Thoracic aorta (tissue), 2 donors: ENCODE measurements around the gene TRIM13. TPM values are rescaled to one million over a fixed set of nuclear protein-coding genes. Genes with fewer than 3 reads are reported as not detected.

ENCODE experiments used
- ATAC-seq: fragments of 150-250 bp; one replicate; pipeline ENCODE4 v1.8.0; 2017; ENCODE audit warnings: low read depth; ENCODE audit not compliant: insufficient number of reproducible peaks, low FRiP score
- DNase-seq: peaks from one replicate; pipeline ENCODE4 v3.0.0-alpha.2; 2020; ENCODE audit warnings: low spot score
- H3K27ac ChIP-seq, 2 donors: fragments of 200-600 bp; sonication (generic); 1 replicate in 1 of 2; 2 replicates in 1 of 2; pipeline ENCODE4 v1.5.1; 2016; ENCODE audit warnings: mild to moderate bottlenecking in 2 of 2, moderate library complexity in 2 of 2
- H3K27me3 ChIP-seq: fragments of 200-600 bp; sonication (generic); replicated peaks from 2 replicates; pipeline ENCODE4 v1.6.0; 2016; ENCODE audit warnings: mild to moderate bottlenecking; ENCODE audit not compliant: insufficient read depth
- H3K36me3 ChIP-seq: fragments of 200-600 bp; sonication (generic); one replicate; pipeline ENCODE4 v1.5.1; 2016
- H3K4me1 ChIP-seq, 2 donors: fragments of 200-600 bp; sonication (generic); 1 replicate in 1 of 2; 2 replicates in 1 of 2; pipeline versions ENCODE4 v1.5.1 to v1.6.0; 2016; ENCODE audit warnings: low read depth in 2 of 2, mild to moderate bottlenecking in 1 of 2; ENCODE audit not compliant: control insufficient read depth in 1 of 2
- H3K4me3 ChIP-seq: fragments of 200-600 bp; sonication (generic); 2 replicates; pipeline ENCODE4 v1.5.1; 2016; ENCODE audit warnings: mild to moderate bottlenecking
- H3K9me3 ChIP-seq: fragments of 200-600 bp; sonication (generic); 2 replicates; pipeline ENCODE4 v1.5.1; 2016
- total RNA-seq, 2 donors: library from RNA; depleted of rRNA; stranded (reverse); fragments of >200 nt; gene quantifications; one replicate each; pipeline versions ENCODE4 v1.1.0 to v1.2.3, GENCODE V29; 2016
- TF ChIP-seq, protein P1 (sequence below): fragments of 200-600 bp; sonication (generic); IDR thresholded peaks from one replicate; pipeline ENCODE4 v1.5.1; 2019; ENCODE audit warnings: antibody characterized with exemption

TRIM13 gene
- total RNA-seq, 2 donors from 2014 or later: 22.4 to 24.4 TPM

DNA sequence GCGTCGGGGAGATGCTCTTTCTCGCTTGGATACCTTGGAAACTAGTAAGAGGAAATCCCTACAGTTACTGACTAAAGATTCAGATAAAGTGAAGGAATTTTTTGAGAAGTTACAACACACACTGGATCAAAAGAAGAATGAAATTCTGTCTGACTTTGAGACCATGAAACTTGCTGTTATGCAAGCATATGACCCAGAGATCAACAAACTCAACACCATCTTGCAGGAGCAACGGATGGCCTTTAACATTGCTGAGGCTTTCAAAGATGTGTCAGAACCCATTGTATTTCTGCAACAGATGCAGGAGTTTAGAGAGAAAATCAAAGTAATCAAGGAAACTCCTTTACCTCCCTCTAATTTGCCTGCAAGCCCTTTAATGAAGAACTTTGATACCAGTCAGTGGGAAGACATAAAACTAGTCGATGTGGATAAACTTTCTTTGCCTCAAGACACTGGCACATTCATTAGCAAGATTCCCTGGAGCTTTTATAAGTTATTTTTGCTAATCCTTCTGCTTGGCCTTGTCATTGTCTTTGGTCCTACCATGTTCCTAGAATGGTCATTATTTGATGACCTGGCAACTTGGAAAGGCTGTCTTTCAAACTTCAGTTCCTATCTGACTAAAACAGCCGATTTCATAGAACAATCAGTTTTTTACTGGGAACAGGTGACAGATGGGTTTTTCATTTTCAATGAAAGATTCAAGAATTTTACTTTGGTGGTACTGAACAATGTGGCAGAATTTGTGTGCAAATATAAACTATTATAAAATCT is 15.7 kb downstream of the TRIM13 start:
- Histone ChIP-seq H3K27ac (no peak overlapping the region), H3K27me3 (no peaks in the 10 kb centered on the region), H3K9me3 (no peaks in the 10 kb centered on the region), H3K4me1 (peaks cover 23 to 35% of the 10 kb centered on the region in 2 donors), H3K36me3 (peaks cover 14% of the 10 kb centered on the region), H3K4me3 (no peak overlapping the region)
- ATAC-seq (no peak), DNase-seq (no peak)
- TF ChIP-seq, protein P1, sequence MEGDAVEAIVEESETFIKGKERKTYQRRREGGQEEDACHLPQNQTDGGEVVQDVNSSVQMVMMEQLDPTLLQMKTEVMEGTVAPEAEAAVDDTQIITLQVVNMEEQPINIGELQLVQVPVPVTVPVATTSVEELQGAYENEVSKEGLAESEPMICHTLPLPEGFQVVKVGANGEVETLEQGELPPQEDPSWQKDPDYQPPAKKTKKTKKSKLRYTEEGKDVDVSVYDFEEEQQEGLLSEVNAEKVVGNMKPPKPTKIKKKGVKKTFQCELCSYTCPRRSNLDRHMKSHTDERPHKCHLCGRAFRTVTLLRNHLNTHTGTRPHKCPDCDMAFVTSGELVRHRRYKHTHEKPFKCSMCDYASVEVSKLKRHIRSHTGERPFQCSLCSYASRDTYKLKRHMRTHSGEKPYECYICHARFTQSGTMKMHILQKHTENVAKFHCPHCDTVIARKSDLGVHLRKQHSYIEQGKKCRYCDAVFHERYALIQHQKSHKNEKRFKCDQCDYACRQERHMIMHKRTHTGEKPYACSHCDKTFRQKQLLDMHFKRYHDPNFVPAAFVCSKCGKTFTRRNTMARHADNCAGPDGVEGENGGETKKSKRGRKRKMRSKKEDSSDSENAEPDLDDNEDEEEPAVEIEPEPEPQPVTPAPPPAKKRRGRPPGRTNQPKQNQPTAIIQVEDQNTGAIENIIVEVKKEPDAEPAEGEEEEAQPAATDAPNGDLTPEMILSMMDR: no peak

DNA sequence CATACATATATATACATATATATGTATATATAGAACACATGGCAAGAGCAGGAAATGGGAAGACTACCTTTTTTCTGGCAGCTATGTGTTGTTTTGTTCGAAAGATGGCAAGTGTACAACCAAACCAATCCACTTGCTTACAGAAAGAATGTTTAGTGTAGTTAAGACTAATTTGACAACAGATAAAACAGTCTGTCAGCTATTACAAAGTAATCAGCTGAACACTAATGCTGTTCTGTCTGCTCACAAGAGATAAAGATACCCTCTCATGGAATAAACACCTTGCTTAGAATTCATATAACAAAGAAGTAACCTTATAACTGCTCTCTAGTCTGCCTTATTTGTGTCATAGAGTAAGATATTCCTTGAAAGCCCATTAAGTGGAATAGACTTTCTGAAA is 17.5 kb downstream of the TRIM13 start:
- Histone ChIP-seq H3K27ac (peak overlapping the region in 1 of 2 donors; percentile 47), H3K4me1 (peaks cover 27 to 39% of the 10 kb centered on the region in 2 donors)

DNA sequence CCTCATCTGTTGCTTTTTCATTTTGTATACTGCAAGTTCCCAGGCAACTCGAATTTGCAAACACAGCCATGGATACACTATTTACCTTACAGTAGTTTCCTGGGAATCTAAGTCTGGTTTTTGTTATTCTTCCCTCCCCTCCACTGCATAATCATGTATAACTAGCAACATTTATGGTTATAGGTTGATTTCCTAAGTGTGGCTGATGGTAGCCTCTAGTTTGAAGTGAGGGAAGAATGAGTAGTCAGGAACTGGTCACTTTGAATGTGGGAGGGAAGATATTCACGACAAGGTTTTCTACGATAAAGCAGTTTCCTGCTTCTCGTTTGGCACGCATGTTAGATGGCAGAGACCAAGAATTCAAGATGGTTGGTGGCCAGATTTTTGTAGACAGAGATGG is 18.4 kb downstream of the TRIM13 start, which contains the start of gene KCNRG:
Gene KCNRG (plus strand): TSS at position 187 of the 400 bp plus-strand sequence. CDS start 50 bp downstream, at position 237.
- peaks cover 19% of the 10 kb centered on the region for H3K36me3 ChIP-seq
- no peak for DNase-seq
- ATAC-seq: peak; percentile 67
- H3K27ac ChIP-seq: peak within 1 kb of the TSS in 1 of 2 donors; percentile 64
- H3K4me3 ChIP-seq: no peak within 1 kb of the TSS
- peaks cover 27 to 39% of the 10 kb centered on the region in 2 donors for H3K4me1 ChIP-seq
- no peaks in the 10 kb centered on the region for H3K9me3 ChIP-seq
- TF ChIP-seq, protein P1: no peak
- no peaks in the 10 kb centered on the region for H3K27me3 ChIP-seq

More for the DNA sequence above, 17.5 kb downstream of the TRIM13 start:
- Histone ChIP-seq H3K4me3 (no peak overlapping the region), H3K27me3 (no peaks in the 10 kb centered on the region), H3K36me3 (peaks cover 19% of the 10 kb centered on the region), H3K9me3 (no peaks in the 10 kb centered on the region)
- ATAC-seq (no peak), DNase-seq (no peak)
- TF ChIP-seq, protein P1: no peak

DNA sequence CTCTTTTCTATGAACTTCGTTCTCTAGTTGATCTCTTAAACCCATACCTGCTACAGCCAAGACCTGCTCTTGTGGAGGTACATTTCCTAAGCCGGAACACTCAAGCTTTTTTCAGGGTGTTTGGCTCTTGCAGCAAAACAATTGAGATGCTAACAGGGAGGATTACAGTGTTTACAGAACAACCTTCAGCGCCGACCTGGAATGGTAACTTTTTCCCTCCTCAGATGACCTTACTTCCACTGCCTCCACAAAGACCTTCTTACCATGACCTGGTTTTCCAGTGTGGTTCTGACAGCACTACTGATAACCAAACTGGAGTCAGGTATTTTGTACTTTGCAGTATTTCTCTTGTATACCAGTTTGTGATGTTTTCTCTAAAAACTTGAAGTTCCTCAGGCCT is 18.9 kb downstream of the TRIM13 start:
- no peak overlapping the region for H3K4me3 ChIP-seq
- DNase-seq (no peak), ATAC-seq (no peak)
- peak overlapping the region in 1 of 2 donors; percentile 64 for H3K27ac ChIP-seq
- H3K27me3 ChIP-seq: no peaks in the 10 kb centered on the region
- no peaks in the 10 kb centered on the region for H3K9me3 ChIP-seq
- peaks cover 19% of the 10 kb centered on the region for H3K36me3 ChIP-seq
- TF ChIP-seq, protein P1: no peak
- H3K4me1 ChIP-seq: peaks cover 27 to 39% of the 10 kb centered on the region in 2 donors

DNA sequence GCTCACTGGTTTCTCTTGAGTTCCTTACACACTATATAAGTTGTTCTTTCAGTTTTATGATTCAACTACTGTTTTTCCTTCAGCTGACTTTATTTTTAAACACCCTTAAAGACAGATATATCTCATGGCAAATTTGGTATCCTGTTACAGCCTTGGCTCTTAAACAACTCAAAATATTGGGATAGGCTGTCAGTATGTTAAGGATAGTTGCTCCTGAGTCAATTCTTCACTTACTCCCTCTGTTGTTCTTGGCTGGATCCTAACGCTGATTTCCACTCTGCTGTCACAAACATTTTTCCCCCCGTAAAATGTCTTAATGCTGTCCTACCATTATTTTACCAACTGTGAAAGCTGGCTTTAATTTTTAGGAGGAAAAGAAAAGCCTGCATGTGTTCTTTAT is 19.6 kb downstream of the TRIM13 start:
- no peaks in the 10 kb centered on the region for H3K27me3 ChIP-seq
- no peaks in the 10 kb centered on the region for H3K9me3 ChIP-seq
- TF ChIP-seq, protein P1: no peak
- peak overlapping the region; percentile 24 to 64 for H3K27ac ChIP-seq
- ATAC-seq: no peak
- peaks cover 13% of the 10 kb centered on the region for H3K36me3 ChIP-seq
- no peak for DNase-seq
- peaks cover 27 to 39% of the 10 kb centered on the region in 2 donors for H3K4me1 ChIP-seq
- no peak overlapping the region for H3K4me3 ChIP-seq
